ENCODE results near the gene CYP26C1. TPM values are rescaled to one million over a fixed set of nuclear protein-coding genes. Genes with fewer than 3 reads are reported as not detected.

CYP26C1 gene
- total and polyA plus RNA-seq, 2 of the 13 experiments (the other 11 are each of a cell fraction or from before 2014, with no cell fraction given), result 0.02 TPM; not detected in 1

DNA sequence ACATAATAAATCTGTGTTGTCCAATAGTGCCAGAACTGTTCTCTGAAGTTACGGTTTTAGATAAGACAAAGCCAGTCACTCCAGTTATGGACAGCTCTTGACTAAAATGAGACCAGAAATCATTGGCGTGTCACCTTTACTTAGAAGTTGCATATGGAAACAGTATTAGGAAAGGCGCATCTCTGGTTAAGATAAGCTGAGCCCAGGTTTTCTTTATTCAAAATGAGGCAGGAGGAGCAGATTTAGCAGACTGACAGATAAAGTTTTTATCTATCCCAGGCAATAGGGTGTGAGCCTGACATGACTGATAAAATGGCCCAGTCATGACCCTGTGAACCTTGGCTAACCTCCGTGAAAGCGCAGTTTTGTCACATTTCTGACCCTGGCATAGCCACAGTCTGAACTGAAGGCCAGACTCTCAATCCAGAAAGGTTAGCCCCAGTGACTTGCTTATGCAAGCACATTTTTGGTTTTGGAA is 17.3 kb downstream of the CYP26C1 start:
- TF ChIP-seq MAFK (conservative IDR thresholded peaks at IDR 0.05 in 1 of 2, IDR thresholded peaks at IDR 0.05 in 1 of 2; ENCODE audit: low read length in 2 of 2) (0 out of 4 replicates have a peak, but pooled peaks of 1 of the 2 experiments have one; percentile 11), RARA (CRISPR knock-in tag; IDR thresholded peaks at IDR 0.05) (peak; percentile 75), CCAR2 (optimal IDR thresholded peaks at IDR 0.05; ENCODE audit: low read depth, low read length) (no peak), ZNF317 (CRISPR knock-in tag; IDR thresholded peaks at IDR 0.05) (no peak), THAP7 (CRISPR knock-in tag; IDR thresholded peaks at IDR 0.05) (no peak), NONO (IDR thresholded peaks at IDR 0.05) (no peak), NONO (CRISPR knock-in tag; conservative IDR thresholded peaks at IDR 0.05) (no peak)
- TF ChIP-seq, protein P1, sequence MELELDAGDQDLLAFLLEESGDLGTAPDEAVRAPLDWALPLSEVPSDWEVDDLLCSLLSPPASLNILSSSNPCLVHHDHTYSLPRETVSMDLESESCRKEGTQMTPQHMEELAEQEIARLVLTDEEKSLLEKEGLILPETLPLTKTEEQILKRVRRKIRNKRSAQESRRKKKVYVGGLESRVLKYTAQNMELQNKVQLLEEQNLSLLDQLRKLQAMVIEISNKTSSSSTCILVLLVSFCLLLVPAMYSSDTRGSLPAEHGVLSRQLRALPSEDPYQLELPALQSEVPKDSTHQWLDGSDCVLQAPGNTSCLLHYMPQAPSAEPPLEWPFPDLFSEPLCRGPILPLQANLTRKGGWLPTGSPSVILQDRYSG (CRISPR knock-in tag; IDR thresholded peaks at IDR 0.05), result no peak
- WGBS (ENCODE audit: low lambda C conversion rate), result 25% methylated on average over 5 of the region's 5 CpGs
- Histone ChIP-seq H3K4me3 (replicated peaks in 1 of 3; ENCODE audit: insufficient read depth in 1 of 3, low read depth in 2 of 3, low read length in 3 of 3) (no peak overlapping the region), H3K9me3 (ENCODE audit: low read length) (no peaks in the 10 kb centered on the region), H3K79me2 (ENCODE audit: insufficient read depth, low read length) (no peaks in the 10 kb centered on the region), H3K36me3 (replicated peaks in 1 of 2; ENCODE audit: control insufficient read depth in 1 of 2, insufficient read depth in 2 of 2, low read length in 2 of 2) (no peaks in the 10 kb centered on the region), H3K4me2 (ENCODE audit: low read depth, low read length) (no peak overlapping the region), H3K27me3 (ENCODE audit: control insufficient read depth in 1 of 2, insufficient read depth in 2 of 2, low read length in 2 of 2) (peaks cover 6 to 38% of the 10 kb centered on the region in 2 experiments; a peak in 4 of 5 replicates), H4K20me1 (ENCODE audit: insufficient read depth, low read length) (no peaks in the 10 kb centered on the region), H2AFZ (ENCODE audit: low read length) (no peak overlapping the region), H3K27ac (ENCODE audit: extremely low read length, insufficient read depth, low read length) (no peak overlapping the region), H3K4me1 (ENCODE audit: insufficient read depth, low read length) (peaks cover 43% of the 10 kb centered on the region), H3K9ac (ENCODE audit: insufficient read depth, low read depth, low read length) (no peak overlapping the region)
- intact Hi-C loops (cut with micrococcal nuclease; ENCODE audit: unreplicated experiment), result loop anchor here (10.0 kb wide), 1 partner anchor 193 kb away; no protein-coding TSS in a partner anchor
- ATAC-seq (no peak), DNase-seq (ENCODE audit: low spot score) (no peak), FAIRE-seq (no peak)
- no TSS peak for BruUV-seq (replicated peaks)
- CTCF ChIA-PET (ENCODE audit: low intra/inter-chr PET ratio, low total read pairs), result interaction anchor here (1.0 kb wide), 1 partner anchor 274 kb away, joined by 3 read pairs; no protein-coding TSS in a partner anchor
- in situ Hi-C loops (cut with HindIII; ENCODE audit: extremely low pct_ligation_motif_present, low pct_unique_long_range_greater_than_20kb), result loop anchor here (10.0 kb wide), 1 partner anchor 217 kb away; no protein-coding TSS in a partner anchor
- POLR2A ChIA-PET, result no interaction called here
